GM18873 (cell line): ENCODE measurements around the gene SESTD1.

Experiments
- ATAC-seq: cut with Tn5 transposase; IDR thresholded peaks from one replicate; pipeline ENCODE4 v1.9.1; 2021; ENCODE audit warnings: mild to moderate bottlenecking, moderate library complexity, moderate number of reproducible peaks; ENCODE audit not compliant: unreplicated experiment, low FRiP score

SESTD1 gene, protein sequence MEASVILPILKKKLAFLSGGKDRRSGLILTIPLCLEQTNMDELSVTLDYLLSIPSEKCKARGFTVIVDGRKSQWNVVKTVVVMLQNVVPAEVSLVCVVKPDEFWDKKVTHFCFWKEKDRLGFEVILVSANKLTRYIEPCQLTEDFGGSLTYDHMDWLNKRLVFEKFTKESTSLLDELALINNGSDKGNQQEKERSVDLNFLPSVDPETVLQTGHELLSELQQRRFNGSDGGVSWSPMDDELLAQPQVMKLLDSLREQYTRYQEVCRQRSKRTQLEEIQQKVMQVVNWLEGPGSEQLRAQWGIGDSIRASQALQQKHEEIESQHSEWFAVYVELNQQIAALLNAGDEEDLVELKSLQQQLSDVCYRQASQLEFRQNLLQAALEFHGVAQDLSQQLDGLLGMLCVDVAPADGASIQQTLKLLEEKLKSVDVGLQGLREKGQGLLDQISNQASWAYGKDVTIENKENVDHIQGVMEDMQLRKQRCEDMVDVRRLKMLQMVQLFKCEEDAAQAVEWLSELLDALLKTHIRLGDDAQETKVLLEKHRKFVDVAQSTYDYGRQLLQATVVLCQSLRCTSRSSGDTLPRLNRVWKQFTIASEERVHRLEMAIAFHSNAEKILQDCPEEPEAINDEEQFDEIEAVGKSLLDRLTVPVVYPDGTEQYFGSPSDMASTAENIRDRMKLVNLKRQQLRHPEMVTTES

DNA sequence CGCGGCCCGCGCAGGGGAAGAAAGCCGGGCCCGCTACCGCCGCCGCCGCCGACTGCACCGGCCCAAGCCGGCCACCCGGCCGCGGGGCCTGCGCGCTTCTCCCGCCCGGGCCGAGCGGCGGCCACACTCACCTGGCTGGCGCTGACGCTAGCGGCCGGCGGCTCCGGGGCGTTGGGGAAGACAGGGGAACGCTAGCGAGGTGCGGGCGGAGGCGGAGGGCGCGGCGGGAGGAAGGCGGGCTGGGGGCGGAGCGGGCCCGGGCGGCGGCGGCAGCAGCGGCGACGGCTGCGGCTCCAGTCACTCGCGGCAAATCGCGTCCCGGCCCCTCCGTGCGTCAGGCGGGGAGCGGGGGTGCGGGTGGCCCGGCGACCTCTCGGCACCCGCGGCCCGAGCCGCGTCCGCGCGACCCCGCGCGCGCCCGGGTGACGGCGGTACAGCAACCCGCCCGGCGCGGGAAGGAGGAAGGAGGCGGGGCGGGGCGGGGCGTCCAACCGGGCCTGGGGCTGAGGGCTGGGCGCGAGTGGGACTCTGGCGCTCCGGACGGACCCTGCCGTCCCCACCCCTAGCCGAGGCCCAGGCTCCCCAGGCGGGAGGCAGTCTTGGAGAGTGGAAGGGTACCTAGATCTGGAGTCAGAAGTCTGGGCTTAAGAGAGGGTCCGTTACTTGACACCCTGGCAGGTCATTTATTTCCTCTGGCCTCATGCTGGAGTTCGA, at the start of gene SESTD1:
Gene SESTD1 (minus strand): TSS at position 465 of the 714 bp plus-strand sequence. CDS start 72,991 bp downstream, outside the sequence.
- ATAC-seq = peak; percentile 31

DNA sequence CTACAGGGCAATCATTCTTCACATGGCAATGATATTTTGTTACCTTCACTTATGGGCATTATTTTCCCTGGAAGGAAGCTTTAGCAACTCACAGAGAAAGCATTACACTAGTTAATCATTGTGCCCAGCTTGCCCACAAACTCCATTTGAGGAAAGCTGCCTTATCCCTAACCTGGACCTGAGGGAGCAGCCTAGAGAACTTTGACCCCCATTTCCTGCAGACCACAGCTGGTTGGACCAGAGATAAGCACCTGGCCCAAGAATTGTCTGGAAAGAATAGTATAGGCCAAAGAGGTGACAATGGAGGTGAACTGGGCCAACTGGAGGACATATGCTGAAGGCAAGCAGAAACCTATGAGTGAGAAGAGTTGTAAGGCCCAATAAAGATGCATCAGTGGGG, 48.4 kb upstream of the SESTD1 start:
- no peak for ATAC-seq

DNA sequence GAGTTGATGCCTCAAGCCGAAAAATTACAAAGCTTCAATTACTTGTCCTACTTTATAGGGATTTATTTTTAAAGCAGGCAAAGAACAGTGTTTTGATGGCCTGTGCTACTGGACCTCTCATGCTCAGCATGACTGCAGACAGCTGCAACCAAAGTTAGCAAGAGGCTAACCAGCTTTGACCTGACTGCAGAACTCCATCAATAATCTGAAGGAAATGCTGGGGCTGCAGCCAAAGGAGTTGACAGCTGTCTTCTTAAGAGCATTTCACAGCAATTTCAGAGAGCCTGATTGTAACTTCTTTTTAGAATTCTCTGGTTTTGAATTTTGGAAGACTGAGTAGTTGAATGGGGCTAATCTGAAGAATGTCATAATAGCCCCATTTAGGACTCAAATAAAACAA, 46.5 kb upstream of the SESTD1 start:
- no peak for ATAC-seq

DNA sequence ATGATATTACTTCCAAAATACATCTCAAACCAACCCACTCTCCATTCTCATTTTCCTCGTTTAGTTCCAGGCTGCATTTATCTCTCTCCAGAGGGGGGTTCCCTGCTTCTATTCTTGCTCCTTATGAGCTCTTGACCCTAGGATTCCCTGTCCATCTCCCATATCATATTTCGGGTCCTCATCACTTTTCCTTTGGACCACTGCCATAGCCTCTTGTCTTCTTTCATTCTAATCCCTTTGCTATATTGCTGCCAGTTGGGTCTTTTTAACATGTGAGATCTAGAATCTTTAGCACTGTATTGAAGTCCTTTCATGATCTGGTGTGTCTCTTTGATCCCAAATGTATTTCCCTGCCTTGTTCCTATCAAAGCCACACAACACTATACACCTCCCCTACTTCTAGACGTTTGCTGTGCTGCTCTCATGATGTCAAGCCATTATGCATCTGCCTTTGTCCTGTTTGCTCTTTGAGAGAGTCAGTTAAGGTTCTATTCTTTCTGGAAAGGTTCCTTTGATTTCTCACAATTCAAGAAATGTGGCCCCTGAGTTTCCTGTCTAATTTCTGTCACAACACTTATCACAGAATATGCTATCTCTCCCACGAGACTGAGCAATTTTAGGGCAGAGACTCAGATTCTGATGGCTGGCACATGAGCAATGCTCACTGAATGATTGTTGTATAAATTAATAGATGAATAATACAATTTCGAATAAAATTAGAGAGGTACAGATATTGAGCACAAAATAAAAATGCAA, 43.2 kb upstream of the SESTD1 start:
- no peak for ATAC-seq

DNA sequence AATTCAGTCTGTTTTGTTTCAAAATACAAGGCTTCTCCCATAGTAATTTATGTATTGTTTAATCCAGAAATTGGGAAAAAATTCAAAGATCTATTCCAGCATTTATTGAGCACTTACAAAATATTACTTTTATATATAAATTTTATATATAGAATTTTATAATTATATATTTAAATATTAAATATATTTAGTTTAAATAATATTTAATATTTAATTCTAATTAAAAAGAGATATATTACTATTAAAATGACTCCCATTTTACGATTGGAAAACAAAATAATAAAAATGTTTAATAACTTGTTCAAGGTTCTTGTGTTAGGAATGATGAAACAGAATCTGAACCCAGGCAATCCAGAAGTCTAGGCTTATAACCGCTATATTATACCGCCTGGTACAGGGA, 40.5 kb upstream of the SESTD1 start:
- ATAC-seq = no peak

DNA sequence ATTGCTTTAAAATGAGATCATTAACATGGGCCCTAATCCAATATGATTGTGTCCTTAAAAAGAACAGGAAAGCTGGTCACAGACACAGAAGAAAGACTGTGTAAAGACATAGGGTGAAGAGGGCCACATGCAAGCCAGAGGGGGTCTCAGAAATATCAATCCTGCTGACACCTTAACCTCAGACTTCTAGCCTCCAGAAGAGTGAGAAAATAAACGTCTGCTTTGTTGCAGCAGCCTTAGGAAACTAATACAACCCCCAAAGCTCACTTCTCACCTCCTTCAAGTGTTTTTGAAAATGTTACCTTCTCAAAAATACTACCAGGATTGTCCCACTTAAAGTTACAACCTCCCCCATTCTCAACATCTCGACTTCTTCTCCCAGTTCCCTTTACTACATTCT, 39.8 kb upstream of the SESTD1 start:
- no peak for ATAC-seq

DNA sequence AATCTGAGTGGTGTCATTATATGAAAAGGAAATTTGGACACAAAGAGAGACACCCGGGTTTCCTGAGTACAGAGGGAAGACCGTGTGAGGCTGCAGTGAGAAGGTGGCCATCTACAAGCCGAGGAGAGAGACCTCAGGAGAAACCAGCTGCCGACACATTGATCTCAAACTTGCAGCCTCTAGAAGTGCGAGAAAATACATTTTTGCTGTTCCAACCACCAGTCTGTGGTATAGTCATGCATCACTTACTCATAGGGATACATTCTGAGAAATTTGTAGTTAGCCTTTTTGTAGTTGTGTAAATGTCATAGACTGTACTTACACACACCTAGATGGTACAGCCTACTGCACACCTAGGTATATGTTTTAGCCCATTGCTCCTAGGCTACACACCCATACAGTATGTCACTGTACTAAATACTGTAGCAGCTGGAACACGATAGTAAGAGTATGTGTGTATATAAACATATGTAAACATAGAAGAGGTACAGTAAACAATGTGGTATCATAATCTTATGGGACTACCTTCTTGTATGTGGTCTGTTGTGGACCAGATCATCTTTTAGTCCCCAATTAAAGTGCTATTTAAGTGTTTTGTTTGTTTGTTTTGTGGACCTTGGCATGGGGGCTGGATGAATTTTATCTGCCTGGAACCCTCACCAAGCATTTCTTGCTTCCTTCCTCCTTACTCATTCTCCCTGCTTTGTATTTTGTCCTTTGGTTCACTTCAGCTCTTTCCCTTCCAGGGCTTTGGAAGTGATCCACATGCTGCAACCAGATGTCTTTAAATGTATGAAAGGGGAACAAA, 38.3 kb upstream of the SESTD1 start:
- ATAC-seq = no peak

DNA sequence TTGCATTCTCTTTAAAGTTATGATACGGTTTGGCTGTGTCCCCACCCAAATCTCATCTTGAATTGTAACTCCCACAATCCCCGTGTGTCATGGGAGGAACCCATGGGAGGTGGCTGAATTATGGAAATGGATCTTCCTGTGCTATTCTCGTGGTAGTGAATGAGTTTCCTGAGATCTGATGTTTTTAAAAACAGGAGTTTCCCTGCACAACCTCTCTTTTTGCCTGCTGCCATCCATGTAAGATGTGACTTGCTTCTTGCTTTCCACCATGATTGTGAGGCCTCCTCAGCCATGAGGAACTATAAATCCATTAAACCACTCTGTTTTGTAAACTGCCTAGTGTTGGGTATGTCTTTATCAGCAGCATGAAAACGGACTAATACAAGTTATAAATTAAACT, 37.5 kb upstream of the SESTD1 start:
- ATAC-seq = no peak

DNA sequence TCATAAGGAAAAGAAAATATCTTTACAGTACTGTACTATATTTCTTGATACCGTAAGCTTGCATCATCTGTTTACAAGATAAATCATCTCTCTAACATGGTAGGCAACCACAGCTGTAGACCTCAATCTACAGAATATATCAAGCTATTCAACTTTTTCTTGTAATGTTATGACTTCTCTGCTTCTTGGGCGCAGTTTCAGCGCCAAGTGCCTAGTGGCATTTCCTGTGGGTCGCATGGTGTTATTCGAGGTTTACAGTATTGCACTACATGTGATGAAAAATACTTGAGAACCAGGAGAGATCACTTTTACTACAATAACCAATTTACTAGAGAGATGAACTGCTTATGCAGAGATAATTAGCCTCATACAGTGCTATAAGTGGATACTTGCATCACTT, 34.0 kb upstream of the SESTD1 start:
- ATAC-seq = no peak

DNA sequence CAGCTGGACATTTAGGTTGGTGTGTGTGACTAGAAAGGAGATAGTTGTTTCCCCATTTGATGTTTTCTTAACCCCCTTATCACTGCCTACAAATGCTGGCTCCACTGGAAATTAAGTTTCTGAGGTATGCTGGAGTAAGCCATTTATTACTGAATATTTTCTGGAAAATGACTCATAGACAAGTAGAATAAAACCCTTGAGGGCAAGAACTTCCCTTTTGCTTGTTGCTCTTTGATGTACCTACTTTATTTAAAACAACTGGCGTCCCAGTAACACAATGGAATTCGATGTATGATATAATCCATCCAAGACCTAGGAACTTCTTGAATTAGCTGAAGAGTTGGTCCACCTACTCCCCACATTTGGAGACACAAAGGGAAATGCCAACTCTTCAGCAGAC, 33.3 kb upstream of the SESTD1 start:
- no peak for ATAC-seq

DNA sequence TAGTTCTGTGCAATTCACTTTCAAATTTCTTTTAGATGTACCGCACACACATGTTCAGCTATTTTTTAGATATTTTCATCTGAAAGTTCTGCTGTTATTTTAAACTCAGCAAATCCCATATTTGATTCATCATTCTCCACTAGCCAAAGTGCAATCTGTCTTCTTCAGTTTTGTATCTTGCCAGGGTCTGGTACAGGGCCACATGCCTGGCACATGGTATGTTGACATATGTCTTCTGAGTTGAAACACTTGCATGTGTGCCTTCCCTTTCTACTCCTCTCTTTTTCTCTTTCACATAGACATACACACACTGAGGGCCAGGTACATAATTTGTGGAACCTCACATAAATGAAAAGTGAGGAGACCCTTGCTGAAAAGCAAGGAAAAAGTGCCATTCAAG, 25.7 kb upstream of the SESTD1 start:
- no peak for ATAC-seq

DNA sequence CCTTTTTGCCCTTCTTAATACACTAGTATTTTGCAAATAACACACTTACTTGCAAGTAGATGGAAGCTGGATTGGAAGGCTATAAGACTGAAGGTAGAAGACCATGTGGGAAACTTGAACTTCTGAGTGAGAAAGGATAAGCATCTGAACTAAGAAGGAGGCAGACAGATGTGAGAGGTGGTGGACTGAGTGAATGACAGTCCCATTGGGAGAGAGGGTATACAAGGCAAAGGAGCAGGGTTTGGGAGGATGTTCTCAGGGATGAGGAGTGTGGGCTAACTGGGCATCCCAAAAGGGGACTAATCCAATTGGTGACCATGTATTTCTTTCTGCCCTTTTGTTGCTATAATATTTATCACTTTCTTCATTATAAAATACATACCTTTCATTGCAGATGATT, 20.4 kb upstream of the SESTD1 start:
- ATAC-seq = no peak

DNA sequence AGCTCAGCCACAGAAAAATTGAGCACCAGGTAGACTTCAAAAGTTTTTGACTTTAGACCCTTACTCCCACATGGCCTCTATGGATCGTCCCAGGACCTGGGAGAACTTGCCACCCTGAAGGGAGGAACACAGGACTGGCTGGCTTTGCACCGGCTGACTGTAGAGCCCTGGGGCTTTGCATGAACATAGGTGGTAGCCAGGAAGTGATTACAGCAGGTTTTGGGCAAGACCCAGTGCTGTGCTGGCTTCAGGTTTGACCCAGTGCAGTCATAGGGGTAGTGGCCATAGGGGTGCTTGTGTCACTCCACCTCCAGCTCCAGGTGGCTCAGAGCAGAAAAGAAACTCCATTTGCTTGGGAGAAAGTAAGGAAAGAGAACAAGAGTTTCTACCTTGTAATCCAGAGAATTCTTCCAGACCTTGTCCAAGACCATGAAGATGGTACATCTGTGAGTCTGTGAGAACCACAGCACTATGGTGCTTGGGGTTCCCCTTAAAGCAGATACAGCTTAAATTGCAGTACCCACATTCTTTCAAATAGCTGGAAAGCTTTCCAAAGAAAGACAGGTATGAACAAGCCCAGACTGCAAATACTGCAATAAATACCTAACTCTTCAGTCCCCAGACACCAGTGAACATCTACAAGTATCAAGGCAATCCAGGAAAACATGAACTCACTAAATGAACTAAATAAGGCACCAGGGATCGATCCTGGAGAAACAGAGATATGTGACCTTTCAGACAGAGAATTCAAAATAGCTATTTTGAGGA, 13.0 kb upstream of the SESTD1 start:
- no peak for ATAC-seq

DNA sequence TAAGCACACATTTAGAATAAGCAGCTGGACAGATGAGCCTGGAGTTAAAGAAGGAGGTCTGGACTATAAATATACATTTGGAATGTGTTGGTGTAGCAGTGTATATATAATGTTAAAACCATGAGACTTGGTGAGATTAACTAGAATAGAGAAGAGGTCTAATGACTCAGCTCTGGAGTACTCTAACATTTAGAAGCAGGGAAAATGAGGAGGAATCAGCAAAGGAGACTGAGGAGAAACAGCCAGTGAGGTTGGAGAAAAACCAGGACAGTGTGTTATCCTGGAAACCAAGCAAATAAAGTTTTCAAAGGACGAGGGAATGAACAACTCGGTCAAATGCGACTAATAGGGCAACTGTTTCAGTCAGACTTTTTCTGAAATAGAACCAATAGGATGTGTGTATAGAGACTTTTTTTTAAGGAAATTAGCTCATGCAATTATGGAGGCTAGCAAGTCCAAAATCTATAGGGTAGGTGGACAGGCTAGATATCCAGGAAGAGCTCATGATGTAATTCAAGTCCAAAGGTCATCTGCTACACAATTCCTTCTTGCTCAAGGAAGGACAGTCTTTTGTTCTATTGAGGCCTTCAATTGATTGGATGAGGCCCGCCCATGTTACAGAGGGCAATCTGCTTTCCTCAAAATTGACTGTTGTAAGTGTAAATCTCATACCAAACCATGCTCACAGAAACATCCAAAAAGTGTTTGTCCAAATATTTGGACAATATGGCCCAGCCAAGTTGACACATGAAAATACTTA, 10.8 kb upstream of the SESTD1 start:
- no peak for ATAC-seq

DNA sequence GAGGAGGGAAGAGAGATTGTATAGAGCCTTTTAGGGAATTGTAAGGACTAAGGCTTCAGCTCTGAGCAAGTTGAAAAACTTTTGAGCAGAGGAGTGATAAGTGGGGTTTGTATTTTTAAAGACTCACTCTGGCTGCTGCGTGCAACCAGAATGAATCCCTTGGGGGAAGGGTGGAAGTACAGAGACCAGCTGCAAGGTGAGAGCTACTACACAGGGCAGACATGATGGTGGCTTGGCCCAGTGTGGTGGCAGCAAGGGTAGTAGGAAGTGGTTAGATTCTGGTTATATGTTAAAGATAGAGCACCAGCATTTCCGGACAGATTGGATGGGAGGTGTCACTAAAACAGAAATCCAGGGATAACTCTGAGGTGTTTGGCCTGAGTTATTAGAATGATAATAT, 10.1 kb upstream of the SESTD1 start:
- ATAC-seq = peak; percentile 97

DNA sequence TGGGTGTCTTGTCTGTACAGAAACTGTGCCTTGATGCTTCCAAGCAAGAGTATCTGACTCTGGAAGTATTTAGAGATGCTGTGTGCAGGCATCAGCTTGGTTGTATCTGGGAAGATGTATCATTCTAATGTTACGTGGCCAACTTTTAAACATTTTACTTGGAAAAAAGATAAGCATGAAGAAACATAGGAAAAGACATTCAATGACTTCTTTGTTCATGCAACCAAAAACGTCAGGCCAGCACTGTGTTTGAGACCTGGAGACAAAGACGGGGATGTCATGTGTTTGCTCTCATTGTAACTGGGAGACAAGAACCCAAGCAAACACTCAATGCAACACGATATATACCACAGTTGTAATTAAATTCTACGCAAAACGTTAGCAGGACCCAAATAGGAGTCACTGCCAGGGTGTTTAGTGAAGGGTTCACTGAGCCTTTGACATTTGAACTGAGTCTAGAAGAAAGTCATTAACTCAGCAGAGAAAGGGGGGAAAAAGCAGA, 8.9 kb upstream of the SESTD1 start:
- ATAC-seq = no peak

DNA sequence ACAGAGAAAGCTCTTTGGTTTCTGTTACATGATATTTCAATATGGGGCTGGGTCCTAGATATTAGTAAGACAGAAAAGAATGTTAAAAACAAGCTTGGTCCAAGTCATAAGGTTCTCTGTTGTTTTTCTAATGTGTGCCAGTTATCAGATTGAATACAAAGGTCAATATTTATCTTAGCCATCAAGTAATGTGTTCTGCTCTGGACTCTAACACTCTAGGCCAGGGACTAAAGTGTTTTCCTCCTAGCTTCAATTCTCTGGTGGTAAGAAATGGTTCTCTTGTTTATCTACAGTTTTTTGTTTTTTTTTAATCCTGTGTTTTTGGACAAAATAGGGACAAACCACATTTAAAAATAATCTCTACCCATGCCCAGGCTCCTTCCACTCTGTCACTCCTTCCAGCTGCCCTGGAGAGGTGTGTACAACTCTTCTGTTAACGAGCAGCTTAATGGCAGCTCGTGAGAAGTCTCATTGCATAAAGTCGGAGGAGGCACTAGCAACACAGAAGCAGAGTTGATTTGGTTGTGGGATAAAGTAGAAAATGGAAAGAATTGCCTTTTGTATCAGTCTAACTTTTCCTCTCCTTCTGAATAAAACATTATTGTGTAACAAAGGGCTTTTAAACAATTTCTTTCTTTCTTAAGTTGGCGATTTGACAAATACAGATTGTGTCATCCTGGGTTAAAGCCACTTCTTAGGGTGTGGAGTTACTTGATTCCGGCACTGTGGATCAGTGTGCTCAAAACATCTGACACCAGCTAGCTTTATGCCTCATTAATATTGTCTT, 8.0 kb upstream of the SESTD1 start:
- ATAC-seq = no peak
